ENCODE measurements around the gene TYSND1.

DNA sequence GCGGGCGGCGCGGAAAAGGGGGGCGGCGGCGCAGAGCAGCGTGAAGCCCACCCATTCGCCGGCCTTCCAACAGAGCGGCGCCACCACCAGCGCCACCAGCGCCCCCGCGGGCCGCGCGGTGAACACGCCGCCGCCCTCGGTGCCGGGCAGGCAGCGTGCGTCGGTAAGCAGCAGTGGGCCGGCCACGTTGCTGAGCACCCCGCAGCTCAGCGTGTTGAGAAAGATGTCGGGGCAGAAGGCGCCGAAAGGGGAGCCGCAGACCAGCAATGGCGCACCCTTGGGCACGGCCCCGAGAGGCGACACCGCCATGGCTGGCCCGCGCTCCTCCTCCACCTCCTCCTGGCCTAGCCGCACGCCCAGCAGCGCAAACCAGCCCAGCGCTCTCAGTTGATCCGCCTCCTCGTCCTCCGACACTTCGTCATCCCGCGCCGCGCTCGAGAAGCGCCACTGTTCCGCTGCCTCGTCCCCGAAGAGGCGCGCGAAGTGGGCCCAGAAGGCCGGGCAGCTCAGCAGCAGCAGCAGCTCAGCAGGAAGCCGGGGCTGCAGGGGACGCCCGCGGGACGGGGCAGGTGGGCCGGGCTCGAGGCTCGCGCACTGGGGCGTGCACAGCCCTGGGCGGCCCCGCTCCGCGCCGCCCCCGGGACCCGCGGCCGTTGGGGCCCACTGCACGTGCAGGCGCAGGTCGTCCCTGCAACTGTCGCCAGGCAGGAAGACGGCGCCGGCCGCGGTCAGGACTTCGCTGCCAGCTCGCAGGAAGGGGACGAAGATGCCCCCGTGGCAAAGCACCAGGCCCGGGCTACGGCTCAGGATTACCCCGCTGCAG is 623 bp downstream of the TYSND1 start:
- TF ChIP-seq, protein P1, sequence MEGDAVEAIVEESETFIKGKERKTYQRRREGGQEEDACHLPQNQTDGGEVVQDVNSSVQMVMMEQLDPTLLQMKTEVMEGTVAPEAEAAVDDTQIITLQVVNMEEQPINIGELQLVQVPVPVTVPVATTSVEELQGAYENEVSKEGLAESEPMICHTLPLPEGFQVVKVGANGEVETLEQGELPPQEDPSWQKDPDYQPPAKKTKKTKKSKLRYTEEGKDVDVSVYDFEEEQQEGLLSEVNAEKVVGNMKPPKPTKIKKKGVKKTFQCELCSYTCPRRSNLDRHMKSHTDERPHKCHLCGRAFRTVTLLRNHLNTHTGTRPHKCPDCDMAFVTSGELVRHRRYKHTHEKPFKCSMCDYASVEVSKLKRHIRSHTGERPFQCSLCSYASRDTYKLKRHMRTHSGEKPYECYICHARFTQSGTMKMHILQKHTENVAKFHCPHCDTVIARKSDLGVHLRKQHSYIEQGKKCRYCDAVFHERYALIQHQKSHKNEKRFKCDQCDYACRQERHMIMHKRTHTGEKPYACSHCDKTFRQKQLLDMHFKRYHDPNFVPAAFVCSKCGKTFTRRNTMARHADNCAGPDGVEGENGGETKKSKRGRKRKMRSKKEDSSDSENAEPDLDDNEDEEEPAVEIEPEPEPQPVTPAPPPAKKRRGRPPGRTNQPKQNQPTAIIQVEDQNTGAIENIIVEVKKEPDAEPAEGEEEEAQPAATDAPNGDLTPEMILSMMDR (IDR thresholded peaks at IDR 0.05) = peak; percentile 86
- TF ChIP-seq POLR2AphosphoS5 (IDR thresholded peaks at IDR 0.05; ENCODE audit: low read depth, low read length) (no peak; the same call in 1 of the 2 replicates), SIN3A (IDR thresholded peaks at IDR 0.05; ENCODE audit: borderline replicate concordance, insufficient read depth, low read depth, low read length) (peak; percentile 76; the same call in 1 of the 2 replicates), TCF7L2 (IDR thresholded peaks at IDR 0.05; ENCODE audit: low read depth, low read length) (no peak)
- TF ChIP-seq, protein P2, sequence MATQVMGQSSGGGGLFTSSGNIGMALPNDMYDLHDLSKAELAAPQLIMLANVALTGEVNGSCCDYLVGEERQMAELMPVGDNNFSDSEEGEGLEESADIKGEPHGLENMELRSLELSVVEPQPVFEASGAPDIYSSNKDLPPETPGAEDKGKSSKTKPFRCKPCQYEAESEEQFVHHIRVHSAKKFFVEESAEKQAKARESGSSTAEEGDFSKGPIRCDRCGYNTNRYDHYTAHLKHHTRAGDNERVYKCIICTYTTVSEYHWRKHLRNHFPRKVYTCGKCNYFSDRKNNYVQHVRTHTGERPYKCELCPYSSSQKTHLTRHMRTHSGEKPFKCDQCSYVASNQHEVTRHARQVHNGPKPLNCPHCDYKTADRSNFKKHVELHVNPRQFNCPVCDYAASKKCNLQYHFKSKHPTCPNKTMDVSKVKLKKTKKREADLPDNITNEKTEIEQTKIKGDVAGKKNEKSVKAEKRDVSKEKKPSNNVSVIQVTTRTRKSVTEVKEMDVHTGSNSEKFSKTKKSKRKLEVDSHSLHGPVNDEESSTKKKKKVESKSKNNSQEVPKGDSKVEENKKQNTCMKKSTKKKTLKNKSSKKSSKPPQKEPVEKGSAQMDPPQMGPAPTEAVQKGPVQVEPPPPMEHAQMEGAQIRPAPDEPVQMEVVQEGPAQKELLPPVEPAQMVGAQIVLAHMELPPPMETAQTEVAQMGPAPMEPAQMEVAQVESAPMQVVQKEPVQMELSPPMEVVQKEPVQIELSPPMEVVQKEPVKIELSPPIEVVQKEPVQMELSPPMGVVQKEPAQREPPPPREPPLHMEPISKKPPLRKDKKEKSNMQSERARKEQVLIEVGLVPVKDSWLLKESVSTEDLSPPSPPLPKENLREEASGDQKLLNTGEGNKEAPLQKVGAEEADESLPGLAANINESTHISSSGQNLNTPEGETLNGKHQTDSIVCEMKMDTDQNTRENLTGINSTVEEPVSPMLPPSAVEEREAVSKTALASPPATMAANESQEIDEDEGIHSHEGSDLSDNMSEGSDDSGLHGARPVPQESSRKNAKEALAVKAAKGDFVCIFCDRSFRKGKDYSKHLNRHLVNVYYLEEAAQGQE (IDR thresholded peaks at IDR 0.05; ENCODE audit: insufficient read depth in 1 of 2, low read depth in 2 of 2, low read length in 1 of 2) = no peak

Measured in Panc1 (cell line).